Fibroblast of pulmonary artery (primary cell): ENCODE measurements around the gene EHD1.

Experiments
- DNase-seq: peaks from one replicate; pipeline ENCODE4 v3.0.0-alpha.2; 2010; ENCODE audit warnings: low read depth
- H3K4me3 ChIP-seq: replicated peaks from 2 replicates; pipeline ENCODE4 v1.5.1; 2011; ENCODE audit warnings: low read depth, mild to moderate bottlenecking, control low read depth, low read length, moderate library complexity
- CTCF ChIP-seq: IDR thresholded peaks from 2 replicates; pipeline ENCODE4 v1.5.1; 2011; ENCODE audit warnings: mild to moderate bottlenecking, control low read depth, low read length, inconsistent platforms; ENCODE audit errors: missing control alignments

Gene EHD1

GRCh38 chr11:64836448-64837072, 41.9 kb downstream of the EHD1 start:
- H3K4me3 ChIP-seq: no peak overlapping the region
- DNase-seq: no peak
- TF ChIP-seq CTCF: no peak

DNA sequence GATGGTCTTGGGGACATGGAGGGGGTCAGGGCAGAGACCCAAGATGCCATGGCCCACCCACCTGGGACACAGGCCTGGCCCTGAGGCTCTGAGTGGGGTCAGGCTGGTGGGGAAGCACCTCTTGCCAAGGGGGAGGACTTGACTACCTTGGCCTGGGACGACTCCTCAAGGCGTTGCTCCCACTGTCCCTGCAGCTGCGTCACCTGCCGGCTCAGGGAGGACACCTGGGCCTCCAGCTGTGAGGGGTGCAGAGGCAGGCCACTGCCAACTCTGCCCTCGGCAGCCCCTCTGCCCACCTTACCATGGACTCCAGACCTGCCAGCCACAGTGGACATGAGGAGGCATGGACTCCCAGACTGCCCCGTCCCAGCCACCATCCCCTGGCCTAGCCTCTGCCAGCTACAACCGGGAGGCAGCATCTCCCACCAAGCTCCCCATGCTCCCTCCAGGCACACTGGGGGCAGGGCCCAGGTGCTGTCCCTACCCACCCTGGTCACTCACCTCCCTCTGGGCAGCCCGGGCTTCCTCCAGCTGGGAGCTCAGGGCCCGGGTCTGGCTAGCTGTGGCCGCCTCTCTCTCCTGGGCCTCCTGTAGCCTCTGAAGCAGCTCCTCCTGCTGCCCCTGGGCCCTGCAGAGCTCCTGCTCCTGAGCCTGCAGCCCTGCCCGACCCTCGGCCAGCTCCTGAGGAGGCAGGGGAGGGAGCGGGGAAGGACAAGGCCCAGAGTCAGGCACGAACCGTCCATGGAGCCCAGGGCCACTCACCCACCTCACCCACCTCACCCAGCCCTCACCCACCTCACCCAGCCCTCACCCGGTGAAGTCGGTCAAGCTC, 42.6 kb downstream of the EHD1 start:
- no peak overlapping the region for H3K4me3 ChIP-seq
- DNase-seq: no peak
- TF ChIP-seq CTCF: no peak

DNA sequence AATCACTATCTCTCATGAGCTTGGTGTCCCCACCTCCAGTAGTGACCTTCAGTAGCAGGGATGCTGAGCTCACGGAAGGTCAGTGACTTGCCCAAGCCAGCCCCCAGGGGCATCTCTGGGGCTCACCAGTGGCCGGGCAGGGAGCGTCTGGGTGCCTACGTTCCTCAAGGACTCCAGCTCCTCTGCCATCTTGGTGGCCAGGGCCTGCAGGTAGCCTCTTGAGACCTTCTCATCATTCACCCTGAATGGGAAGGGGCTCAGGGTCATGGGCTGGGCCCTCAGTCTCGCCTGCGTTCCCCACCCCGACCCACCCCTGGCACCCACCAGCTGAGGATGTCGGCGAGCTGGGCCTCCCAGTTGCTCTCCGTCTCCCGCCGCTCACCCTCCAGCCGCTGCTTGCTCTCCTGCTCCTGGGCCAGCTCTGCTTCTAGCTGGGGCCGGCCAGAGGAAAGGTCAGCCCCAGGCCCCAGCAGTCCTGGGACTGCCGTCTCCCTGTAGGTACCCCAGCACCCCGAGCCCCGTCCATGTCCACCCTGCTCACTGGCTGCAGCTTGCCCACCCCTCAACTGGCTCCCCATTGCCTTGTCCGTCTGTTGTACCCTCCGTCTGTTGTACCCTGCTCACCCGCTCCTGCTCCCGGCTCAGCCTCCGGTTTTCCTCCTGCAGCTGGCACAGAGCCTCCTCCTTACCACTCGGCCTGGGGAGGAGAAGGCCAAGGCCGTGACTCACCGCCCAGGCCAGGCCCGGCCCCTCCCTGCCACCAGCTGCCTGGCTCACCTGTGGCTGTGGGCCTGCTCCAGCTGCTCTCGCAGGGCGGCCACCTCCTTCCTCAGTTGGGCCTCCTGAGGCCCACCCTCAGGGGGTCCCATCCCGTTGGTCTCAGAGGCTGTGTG, 43.5 kb downstream of the EHD1 start:
- H3K4me3 ChIP-seq: no peak overlapping the region
- DNase-seq: peak; percentile 38

DNA sequence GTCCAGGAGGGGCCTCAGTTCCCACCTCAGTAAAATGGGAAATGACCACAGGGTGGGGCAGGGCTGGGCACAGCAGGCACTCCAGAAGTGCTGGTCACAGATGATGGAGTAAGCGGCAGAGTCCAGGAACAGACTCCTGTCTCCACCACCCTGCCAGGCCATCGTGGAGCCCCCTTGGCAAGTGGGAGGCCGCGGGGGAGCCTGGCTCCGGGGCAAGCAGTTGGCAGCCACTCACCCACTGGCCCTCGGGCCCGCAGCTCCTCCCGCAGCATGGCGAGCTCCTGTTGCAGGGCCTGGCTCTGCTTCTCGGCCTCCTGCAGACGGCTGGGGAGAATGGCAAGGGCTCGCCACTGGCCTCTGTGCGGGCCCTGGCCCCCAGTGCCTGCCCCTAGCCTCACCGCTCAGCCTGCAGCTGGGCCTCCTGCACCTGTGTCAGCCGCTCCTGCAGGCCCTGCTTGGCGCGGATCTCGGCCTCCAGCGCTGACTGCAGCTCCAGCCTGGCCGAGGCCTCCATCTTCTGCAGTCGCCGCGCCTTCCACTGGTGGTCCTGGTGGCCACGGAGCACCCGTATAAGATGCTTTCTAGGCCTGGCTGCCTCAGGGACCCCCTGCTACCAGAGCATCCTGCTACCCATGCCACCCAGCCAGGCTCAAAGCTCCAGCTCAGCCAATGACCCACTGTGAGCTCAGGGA, 44.2 kb downstream of the EHD1 start:
- no peak overlapping the region for H3K4me3 ChIP-seq
- TF ChIP-seq CTCF: no peak
- DNase-seq: no peak

More for the DNA sequence above, 43.5 kb downstream of the EHD1 start:
- TF ChIP-seq CTCF: no peak

DNA sequence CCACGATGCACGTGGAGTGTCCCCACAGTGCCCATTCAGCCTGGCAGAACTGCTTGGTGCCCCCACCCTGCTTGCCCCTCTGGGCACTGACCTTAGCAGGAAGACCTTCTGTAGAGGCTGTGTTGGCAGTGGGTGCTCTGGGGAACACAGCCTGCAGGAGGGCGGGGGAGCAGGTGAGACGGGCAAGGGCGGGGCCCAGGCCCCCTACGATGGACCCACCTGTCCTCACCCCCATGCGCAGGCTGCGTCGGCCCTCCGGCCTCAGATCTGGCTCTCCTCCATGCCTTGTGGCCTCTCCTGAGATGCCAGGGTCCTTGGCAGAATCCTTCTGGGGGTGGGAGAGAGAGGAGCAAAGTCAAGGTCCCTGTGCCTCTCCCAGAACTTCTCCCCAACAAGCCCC, 44.9 kb downstream of the EHD1 start:
- no peak for DNase-seq
- no peak overlapping the region for H3K4me3 ChIP-seq
- no peak for TF ChIP-seq CTCF

- no peak overlapping the region for H3K4me3 ChIP-seq
- no peak for TF ChIP-seq CTCF
- no peak for DNase-seq
These were observed 45.3 kb downstream of the EHD1 start for GRCh38 chr11:64833198-64833502.
